NCI-H1694 (cell line): ENCODE data around the gene CDC20.

Experiments
- DNase-seq: peaks from one replicate; lab custom pipeline; 2025; lab: John Stamatoyannopoulos, UW

CDC20 gene

DNA sequence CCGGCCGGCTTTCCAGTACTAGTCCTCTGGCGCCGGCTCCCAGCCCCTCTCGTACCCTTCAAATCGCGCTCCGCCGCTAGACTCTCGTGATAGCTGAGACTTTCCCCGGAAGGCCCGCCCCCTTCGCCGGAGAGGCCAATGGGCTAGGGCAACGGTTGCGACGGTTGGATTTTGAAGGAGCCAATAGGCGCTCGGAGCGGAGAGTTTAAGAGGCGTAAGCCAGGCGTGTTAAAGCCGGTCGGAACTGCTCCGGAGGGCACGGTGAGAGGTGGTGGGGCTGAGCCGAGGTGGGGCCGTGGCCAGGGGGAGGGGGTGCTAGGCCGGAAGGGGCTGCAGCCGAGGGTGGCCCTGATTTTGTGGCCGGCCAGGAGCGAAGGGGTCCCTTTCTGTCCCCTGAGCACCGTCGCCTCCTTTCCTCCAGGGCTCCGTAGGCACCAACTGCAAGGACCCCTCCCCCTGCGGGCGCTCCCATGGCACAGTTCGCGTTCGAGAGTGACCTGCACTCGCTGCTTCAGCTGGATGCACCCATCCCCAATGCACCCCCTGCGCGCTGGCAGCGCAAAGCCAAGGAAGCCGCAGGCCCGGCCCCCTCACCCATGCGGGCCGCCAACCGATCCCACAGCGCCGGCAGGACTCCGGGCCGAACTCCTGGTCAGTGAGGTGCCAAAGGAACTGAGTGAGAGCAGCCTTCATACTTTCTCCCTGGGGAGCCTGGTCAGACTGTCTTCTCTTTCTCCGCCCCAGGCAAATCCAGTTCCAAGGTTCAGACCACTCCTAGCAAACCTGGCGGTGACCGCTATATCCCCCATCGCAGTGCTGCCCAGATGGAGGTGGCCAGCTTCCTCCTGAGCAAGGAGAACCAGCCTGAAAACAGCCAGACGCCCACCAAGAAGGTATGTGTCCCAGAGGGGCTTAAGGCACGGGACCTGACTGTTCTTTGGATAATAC is at the start of gene CDC20:
TSS of gene CDC20 (plus strand) at position 236 of the 948 bp plus-strand sequence. CDS start at position 471, 235 bp downstream.
- DNase-seq: peak; percentile 99

DNA sequence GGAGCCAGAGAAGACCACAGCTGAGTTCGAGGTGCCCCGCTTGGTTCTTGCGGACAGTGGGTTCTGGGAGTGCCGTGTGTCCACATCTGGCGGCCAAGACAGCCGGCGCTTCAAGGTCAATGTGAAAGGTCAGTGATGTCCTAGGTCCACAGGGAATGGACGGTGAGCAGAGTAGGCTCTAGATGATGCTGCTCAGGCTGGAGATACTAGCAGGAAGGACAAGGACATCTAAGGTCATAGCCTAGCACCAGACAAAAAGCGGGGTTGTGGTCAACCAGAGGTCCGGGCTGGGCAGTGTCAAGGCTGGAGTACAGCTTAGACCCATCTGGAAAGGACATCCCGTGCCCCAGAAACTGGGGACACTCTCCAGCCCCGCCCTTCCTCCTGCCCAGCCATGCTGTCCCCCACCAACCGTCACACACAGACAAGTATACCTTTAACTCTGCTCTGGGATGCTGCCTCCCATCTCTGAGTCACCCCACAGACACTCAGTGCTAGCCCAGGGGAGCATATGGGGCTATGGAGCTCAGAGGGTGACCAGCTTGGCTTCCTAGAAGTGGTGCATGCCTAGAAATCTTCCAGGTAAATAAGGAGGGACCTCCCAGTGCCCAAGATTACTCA is 49.3 kb upstream of the CDC20 start:
- DNase-seq: no peak

DNA sequence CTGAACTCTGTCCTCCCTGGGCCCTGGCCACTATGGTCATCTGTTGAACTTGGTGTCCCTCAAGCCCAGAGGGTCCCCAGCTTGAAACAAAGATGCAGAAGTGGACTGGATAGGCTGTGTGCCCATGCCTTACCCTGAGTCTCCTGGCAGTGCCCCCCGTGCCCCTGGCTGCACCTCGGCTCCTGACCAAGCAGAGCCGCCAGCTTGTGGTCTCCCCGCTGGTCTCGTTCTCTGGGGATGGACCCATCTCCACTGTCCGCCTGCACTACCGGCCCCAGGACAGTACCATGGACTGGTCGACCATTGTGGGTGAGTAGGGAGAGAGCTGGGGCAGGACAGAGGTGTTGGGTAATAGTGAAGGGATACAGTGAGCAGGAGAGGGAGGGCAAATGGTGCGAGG is 47.3 kb upstream of the CDC20 start:
- DNase-seq: no peak

DNA sequence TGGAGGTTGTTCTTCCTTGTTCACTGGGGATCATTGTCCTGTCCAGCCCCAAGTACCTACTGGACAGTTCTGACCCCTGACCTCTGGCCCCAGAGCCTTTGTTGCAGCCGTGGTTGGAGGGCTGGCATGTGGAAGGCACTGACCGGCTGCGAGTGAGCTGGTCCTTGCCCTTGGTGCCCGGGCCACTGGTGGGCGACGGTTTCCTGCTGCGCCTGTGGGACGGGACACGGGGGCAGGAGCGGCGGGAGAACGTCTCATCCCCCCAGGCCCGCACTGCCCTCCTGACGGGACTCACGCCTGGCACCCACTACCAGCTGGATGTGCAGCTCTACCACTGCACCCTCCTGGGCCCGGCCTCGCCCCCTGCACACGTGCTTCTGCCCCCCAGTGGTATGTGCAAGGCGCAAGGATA is 46.6 kb upstream of the CDC20 start:
- no peak for DNase-seq

DNA sequence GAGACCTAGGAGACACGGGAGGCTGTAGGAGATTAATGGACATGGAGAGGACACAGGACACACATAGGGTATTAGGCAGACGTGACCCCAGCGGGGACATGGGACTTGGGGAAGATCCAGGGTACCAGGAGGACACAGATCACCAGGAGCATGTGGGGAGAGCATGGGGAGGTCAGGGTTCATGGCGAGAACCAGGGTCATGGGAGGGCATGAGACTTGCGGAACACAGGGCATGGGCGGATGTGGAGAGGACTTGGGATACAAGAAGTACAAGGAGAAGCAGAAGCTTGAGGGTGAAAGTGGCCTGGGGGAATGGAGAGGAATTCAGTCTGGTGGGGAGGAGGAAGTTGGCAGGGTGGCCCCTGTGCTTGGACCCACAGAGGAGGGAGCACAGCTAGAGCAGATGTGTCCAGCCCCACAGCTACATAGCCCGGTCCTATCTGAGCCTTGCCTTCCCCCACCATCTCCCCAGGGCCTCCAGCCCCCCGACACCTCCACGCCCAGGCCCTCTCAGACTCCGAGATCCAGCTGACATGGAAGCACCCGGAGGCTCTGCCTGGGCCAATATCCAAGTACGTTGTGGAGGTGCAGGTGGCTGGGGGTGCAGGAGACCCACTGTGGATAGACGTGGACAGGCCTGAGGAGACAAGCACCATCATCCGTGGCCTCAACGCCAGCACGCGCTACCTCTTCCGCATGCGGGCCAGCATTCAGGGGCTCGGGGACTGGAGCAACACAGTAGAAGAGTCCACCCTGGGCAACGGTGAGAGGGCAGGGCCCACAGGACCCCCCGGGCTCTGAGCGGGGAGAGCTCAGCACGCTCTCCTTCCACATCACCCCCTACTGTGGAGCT is 45.9 kb upstream of the CDC20 start:
- DNase-seq: no peak

DNA sequence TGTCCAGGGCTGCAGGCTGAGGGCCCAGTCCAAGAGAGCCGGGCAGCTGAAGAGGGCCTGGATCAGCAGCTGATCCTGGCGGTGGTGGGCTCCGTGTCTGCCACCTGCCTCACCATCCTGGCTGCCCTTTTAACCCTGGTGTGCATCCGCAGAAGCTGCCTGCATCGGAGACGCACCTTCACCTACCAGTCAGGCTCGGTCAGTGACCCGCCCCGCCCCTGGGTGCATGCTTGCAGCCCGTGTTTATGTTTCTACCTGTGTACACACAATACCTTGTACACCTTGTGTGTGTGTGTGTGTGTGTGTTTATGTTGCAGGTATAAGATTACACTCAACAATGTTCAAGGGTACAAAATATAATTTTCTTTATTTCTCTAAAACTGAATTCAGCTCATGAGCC is 45.0 kb upstream of the CDC20 start:
- no peak for DNase-seq

DNA sequence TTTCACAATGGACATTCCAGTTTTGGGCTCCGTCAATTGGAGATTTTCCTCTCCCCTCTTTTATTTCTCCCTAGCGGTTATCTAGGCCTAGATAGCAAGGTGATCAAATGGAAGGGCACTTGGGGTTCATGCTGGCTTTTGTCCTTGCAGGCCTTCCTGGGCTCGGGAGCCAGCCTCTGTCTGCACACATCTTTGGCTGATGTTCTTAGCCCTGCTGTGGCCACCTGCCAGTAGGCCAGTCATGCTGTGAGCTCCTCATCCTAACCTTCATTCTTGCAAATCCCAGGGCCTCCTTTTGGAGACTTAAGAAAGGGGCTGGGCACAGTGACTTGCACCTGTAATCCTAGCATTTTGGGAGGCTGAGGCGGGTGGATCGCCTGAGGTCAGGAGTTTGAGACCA is 44.5 kb upstream of the CDC20 start:
- no peak for DNase-seq

DNA sequence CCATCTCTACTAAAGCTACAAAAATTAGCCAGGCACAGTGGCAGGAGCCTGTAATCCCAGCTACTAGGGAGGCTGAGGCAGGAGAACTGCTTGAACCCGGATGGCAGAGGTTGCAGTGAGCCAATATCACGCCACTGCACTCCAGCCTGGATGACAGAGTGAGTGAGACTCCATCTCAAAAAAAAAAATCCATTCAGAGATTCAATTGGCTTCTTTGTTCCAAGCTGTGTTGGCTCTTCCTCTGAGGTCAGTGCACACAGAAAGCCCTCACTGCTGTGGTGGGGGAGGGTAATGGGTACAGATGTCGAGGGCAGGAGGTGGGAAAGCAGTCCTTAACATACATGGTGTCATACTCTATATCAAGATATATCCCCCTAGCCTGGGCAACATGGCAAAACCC is 43.3 kb upstream of the CDC20 start:
- no peak for DNase-seq

DNA sequence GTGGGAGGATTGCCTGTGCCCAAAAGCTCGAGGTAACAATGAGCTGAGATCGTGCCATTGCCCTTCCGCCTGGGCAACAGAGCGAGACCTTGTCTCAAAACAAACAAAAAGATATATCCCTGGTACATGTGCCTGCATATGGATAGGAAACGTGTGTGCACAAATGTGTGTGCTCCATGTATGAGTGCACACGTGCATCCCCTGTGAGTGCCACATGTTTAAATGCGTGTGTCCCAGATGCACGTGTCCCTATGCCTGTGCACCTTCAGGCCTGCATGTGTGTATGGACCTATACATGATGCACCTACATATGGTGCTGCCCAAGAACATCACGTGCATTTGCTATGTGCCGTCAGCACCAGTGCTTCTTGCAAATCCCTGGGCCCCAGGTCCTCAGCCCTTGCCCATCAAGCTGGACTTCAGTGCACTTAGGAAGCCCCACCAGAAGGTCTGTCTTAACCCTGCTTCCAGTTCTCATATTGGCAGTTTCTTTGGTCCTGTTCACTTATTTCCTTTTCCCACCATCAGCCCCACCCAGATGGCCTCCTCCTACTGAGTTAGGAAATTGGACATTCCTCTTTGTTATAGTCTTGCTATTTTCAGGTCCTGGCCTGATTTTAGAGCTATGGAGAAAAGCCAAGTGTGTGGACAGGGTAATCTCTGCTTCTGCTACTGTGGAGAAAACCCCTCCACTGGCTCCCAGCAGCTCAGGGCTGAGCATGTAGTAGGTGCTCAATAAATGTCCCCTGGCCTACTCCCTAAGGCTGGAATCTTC is 42.6 kb upstream of the CDC20 start:
- no peak for DNase-seq

DNA sequence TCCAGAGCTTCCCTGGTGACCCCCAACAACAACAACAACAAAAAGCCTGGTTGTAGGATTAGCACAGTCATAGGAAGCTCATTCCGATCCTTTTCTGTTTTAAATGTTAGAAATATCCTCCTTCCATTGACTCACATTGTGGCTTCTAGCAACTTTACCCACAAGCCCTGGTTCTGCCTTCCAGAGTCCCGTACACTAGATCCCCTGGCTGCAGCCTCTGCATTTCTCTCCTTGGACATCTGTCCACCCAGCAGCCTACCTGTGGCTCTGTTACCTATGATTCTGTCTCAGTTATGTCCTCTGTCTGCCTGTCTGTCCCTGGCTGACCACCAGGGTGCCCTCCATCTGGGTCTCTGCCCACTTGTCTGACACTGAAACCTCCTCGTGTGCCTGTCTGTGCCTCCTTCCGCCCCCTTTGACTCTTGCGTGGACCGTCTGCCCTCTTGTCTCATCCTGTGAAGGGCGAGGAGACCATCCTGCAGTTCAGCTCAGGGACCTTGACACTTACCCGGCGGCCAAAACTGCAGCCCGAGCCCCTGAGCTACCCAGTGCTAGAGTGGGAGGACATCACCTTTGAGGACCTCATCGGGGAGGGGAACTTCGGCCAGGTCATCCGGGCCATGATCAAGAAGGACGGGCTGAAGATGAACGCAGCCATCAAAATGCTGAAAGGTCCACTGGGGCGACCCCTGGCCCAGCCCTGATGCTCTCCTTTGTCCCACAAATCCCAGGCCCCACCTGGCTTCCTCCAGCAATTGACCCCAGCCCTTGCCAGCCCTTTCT is 41.9 kb upstream of the CDC20 start:
- no peak for DNase-seq

DNA sequence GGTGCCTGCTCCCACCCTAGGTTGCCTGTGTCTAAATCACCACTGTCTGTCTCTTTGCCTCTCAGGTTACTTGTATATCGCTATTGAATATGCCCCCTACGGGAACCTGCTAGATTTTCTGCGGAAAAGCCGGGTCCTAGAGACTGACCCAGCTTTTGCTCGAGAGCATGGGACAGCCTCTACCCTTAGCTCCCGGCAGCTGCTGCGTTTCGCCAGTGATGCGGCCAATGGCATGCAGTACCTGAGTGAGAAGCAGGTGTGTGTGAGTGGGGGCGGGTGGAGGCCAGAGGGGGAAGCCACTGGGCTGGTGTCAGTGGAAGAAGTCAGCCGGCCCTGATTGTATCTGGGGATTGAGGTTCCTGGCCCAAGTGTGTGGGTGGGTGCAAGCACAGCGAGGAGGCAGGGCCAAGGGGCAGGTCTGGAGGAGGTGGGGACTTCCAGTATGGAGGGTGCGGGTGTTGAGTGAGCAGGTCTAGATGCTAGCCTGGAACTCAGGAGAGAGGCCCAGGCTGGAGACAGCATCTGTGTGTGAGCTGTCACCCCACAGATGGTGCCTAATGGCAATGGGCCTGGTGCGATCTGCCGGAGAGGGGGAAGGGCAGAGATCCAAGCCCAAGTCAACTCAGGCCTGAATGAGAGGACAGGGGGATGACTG is 40.8 kb upstream of the CDC20 start:
- DNase-seq: peak; percentile 77

DNA sequence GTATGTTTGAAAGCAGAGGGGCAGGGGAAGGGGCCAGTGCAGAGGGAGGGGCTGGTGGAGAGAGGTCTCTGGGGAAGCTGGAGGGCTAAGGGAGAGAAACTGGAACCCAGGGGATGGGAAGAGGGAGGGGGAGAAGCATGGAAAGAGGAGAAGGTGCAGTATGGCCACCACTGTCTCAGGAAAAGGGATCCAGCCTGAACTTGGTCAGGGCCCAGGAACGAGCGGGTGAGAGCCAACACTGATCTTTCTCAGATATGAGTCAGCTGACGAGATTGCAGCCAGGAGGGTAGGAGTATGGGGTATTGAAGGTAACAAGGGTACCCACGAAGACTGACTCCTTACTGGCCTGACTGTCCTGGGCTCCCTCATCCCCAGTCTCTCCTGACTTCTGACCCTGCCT is 40.0 kb upstream of the CDC20 start:
- DNase-seq: no peak

DNA sequence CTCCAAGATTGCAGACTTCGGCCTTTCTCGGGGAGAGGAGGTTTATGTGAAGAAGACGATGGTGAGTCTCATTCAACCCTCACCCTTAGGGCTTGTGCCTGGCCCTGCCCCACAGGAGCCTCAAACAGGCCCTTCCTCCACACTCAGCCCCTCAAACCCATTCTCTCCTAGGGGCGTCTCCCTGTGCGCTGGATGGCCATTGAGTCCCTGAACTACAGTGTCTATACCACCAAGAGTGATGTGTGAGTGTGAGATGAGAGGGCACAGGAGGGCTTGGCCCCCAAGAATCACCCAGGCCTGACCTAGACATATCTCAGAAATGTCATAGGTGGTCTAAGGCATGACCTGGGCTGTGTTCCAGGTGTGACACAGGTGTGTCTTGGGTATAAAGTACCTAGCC is 39.5 kb upstream of the CDC20 start:
- DNase-seq: no peak

DNA sequence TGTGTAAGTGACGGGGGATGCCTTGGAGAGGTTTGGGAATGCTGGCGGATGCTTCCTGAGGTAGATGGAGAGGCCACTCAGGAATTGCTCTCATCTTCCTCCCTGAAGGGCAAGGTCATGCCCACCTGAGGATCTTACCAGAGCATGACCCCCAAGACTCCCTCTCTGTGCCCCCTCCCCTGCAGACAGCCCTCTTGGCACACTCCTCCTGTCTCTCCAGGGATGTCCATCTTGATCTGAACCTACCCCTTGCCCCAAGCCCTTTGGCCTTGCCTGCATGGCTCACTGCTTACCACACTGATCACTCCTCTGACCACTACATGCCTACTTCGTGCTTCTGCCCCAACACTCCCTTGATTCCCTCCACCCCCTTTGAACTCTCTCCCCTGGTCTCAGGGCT is 39.0 kb upstream of the CDC20 start:
- no peak for DNase-seq

DNA sequence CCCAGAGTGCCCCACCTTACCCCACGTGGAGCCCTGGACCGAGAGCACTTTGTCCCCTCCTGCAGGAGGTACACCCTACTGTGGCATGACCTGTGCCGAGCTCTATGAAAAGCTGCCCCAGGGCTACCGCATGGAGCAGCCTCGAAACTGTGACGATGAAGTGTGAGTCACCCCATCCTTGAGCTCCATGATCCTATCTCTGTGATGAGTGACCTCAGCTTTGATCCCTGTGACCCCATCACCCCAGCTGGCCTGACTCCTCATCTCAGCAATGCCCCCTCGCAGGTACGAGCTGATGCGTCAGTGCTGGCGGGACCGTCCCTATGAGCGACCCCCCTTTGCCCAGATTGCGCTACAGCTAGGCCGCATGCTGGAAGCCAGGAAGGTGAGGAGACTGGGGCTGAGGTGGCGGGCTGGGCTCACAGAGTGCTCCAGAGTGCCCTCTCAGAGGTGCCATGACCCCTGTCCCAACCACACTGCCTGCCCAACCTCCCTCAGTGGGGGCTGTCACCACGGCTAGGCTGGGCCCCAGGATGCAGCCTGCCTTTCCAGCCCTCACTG is 37.4 kb upstream of the CDC20 start:
- DNase-seq: no peak

DNA sequence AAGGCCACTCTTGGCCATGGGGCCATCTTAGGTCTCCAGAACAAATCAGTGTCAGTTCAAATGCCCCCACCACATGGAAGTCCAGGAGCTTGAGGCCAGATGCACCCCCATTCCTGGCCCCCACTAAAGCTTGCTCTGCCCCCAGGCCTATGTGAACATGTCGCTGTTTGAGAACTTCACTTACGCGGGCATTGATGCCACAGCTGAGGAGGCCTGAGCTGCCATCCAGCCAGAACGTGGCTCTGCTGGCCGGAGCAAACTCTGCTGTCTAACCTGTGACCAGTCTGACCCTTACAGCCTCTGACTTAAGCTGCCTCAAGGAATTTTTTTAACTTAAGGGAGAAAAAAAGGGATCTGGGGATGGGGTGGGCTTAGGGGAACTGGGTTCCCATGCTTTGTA is 36.3 kb upstream of the CDC20 start:
- DNase-seq: no peak

DNA sequence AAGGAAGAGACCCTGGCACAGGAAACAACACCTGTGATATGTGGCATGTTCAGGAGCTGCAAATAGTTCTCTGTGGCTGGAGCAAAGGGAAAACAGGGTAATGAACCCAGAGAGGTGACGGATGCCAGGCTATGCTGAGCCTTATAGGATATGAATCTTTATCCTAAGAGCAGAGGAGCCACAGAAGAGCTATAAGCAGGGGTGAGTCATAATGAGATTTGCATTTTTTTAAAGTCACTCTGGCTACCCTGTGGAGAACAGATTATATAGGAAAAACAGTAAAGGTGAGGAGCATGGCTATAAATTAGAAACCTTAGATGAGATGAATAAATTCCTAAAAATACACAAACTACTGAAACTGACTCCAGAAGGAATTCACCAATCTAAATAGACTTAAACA is 34.0 kb upstream of the CDC20 start:
- DNase-seq: no peak

DNA sequence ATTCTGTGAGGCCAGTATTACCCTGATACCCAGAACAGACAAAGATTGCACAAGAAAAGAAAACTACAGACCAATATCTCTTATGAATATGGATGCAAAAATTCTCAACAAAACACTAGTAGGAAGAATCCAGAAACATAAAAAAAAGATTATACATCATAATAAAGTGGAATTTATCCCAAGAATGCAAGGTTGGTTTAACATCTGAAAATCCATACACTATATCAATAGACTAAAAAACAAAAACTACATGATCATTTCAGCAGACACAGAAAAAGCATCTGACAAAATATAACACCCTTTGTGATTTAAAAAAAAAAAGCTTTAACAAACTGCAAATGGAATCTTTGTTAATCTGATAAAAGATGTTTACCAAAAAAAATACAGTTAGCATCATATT is 33.4 kb upstream of the CDC20 start:
- no peak for DNase-seq

DNA sequence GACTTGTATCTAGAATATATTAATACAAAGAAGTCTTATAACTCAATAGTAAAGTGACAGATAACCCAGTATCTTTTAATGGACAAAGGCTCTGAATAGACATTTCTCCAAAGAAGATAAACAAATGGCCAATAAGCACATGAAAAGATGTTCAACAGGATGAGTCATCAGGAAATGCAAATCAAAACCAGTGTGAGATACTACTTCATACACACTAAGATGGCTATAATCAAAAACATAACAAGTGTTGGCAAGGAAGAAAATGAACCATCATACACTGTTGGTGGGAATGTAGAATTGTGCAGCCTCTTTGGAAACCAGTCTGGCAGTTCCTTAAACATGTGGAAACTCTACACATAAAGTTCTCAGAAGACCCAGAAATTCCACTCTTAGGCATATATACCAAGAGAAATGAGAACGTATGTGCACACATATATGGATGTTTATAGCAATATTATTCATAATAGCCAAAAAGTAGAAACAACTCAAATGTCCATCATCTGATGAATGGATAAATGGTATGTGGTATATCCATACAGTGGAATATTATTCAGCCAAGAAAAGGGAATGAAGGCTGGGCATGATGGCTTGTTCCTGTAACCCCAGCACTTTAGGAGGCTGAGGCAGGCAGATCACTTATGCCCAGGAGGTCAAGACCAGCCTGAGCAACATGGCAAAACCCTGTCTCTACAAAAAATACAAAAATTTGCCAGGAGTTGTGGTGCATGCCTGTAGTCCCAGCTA is 31.1 kb upstream of the CDC20 start:
- DNase-seq: no peak
